ENCODE results near the gene UBE2F. TPM values are rescaled to one million over a fixed set of nuclear protein-coding genes. Genes with fewer than 3 reads are reported as not detected.

The UBE2F gene
- total and polyA plus RNA-seq, 2 of the 13 experiments (the other 11 are each of a cell fraction or from before 2014, with no cell fraction given): 35.4 to 73.1 TPM

- TF ChIP-seq ATAD3A (CRISPR knock-in tag; IDR thresholded peaks at IDR 0.05): 0 out of 2 replicates have a peak, but pooled peaks have one; percentile 32
- TF ChIP-seq ZBTB1 (CRISPR knock-in tag; IDR thresholded peaks at IDR 0.05; ENCODE audit: borderline replicate concordance): no peak
- no peak for TF ChIP-seq SMYD3 (CRISPR knock-in tag; IDR thresholded peaks at IDR 0.05)
- TF ChIP-seq ZNF282 (IDR thresholded peaks at IDR 0.05; ENCODE audit: partially characterized antibody): no peak
- no peak for TF ChIP-seq ZNF10 (CRISPR knock-in tag; IDR thresholded peaks at IDR 0.05; ENCODE audit: borderline replicate concordance, low read depth)
- TF ChIP-seq THAP7 (CRISPR knock-in tag; IDR thresholded peaks at IDR 0.05): no peak; the same call in 1 of the 2 replicates
- TF ChIP-seq NFIC (IDR thresholded peaks at IDR 0.05; ENCODE audit: low read length): no peak
- no peak for TF ChIP-seq TOPORS (CRISPR knock-in tag; IDR thresholded peaks at IDR 0.05)
- peak; percentile 76 for TF ChIP-seq ZSCAN9 (CRISPR knock-in tag; IDR thresholded peaks at IDR 0.05; ENCODE audit: borderline replicate concordance)
- TF ChIP-seq MAFG (CRISPR knock-in tag; IDR thresholded peaks at IDR 0.05): peak; percentile 43; the same call in 1 of the 2 replicates
- TF ChIP-seq ZNF839 (CRISPR knock-in tag; IDR thresholded peaks at IDR 0.05; ENCODE audit: borderline replicate concordance): peak; percentile 92
- TF ChIP-seq, protein P1, sequence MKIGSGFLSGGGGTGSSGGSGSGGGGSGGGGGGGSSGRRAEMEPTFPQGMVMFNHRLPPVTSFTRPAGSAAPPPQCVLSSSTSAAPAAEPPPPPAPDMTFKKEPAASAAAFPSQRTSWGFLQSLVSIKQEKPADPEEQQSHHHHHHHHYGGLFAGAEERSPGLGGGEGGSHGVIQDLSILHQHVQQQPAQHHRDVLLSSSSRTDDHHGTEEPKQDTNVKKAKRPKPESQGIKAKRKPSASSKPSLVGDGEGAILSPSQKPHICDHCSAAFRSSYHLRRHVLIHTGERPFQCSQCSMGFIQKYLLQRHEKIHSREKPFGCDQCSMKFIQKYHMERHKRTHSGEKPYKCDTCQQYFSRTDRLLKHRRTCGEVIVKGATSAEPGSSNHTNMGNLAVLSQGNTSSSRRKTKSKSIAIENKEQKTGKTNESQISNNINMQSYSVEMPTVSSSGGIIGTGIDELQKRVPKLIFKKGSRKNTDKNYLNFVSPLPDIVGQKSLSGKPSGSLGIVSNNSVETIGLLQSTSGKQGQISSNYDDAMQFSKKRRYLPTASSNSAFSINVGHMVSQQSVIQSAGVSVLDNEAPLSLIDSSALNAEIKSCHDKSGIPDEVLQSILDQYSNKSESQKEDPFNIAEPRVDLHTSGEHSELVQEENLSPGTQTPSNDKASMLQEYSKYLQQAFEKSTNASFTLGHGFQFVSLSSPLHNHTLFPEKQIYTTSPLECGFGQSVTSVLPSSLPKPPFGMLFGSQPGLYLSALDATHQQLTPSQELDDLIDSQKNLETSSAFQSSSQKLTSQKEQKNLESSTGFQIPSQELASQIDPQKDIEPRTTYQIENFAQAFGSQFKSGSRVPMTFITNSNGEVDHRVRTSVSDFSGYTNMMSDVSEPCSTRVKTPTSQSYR (CRISPR knock-in tag; IDR thresholded peaks at IDR 0.05; ENCODE audit: borderline replicate concordance): peak; percentile 29; the same call in 1 of the 2 replicates
- TF ChIP-seq ZKSCAN1 (IDR thresholded peaks at IDR 0.05; ENCODE audit: low read length): 0 out of 2 replicates have a peak, but pooled peaks have one; percentile 4
- TF ChIP-seq ZBTB7B (CRISPR knock-in tag; IDR thresholded peaks at IDR 0.05): peak; percentile 80; the same call in 1 of the 2 replicates
- 0 out of 2 replicates have a peak, but pooled peaks have one; percentile 55 for TF ChIP-seq ZNF451 (CRISPR knock-in tag; IDR thresholded peaks at IDR 0.05)
- peak; percentile 86 for TF ChIP-seq ZSCAN29 (CRISPR knock-in tag; conservative IDR thresholded peaks at IDR 0.05)
- peak; percentile 99 for TF ChIP-seq GABPB1 (CRISPR knock-in tag; IDR thresholded peaks at IDR 0.05)
- peak; percentile 99 for TF ChIP-seq ZNF275 (CRISPR knock-in tag; IDR thresholded peaks at IDR 0.05; ENCODE audit: borderline replicate concordance)
- peak; percentile 66; the same call in 1 of the 2 replicates for TF ChIP-seq ZNF772 (CRISPR knock-in tag; IDR thresholded peaks at IDR 0.05)
- TF ChIP-seq ZNF431 (CRISPR knock-in tag; IDR thresholded peaks at IDR 0.05; ENCODE audit: borderline replicate concordance, low read depth): peak; percentile 86
- peak; percentile 65; the same call in 1 of the 2 replicates for TF ChIP-seq ZFP37 (CRISPR knock-in tag; IDR thresholded peaks at IDR 0.05; ENCODE audit: borderline replicate concordance)
- TF ChIP-seq ARNT (IDR thresholded peaks at IDR 0.05): no peak
- TF ChIP-seq CREB3 (CRISPR knock-in tag; IDR thresholded peaks at IDR 0.05): 0 out of 2 replicates have a peak, but pooled peaks have one; percentile 62
- peak; percentile 75 for TF ChIP-seq ATF1 (CRISPR knock-in tag; IDR thresholded peaks at IDR 0.05)
- TF ChIP-seq, protein P2, sequence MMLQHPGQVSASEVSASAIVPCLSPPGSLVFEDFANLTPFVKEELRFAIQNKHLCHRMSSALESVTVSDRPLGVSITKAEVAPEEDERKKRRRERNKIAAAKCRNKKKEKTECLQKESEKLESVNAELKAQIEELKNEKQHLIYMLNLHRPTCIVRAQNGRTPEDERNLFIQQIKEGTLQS (CRISPR knock-in tag; IDR thresholded peaks at IDR 0.05): peak; percentile 59
Observed at GRCh38 chr2:238060542-238061314, 93.9 kb downstream of the UBE2F start, which contains the start of gene SCLY (continued).
